Measurements from ENCODE around the gene KLHL34. TPM values are rescaled to one million over a fixed set of nuclear protein-coding genes. Genes with fewer than 3 reads are reported as not detected.

Gene KLHL34
- total RNA-seq, 1 donor from 2014 or later: not detected

- Histone ChIP-seq H3K27ac (no peak overlapping the region), H3K4me3 (no peak overlapping the region), H3K27me3 (ENCODE audit: low read depth) (no peaks in the 10 kb centered on the region), H3K36me3 (no peaks in the 10 kb centered on the region), H3K9me3 (no peaks in the 10 kb centered on the region), H3K4me1 (no peaks in the 10 kb centered on the region)
- DNase-seq (no peak), ATAC-seq (no peak)
- intact Hi-C loops (cut with DNase I): no loop called here
- TF ChIP-seq CTCF (IDR thresholded peaks at IDR 0.05): no peak
Measured at GRCh38 chrX:21638311-21638710, 19.8 kb downstream of the KLHL34 start.

GRCh38 chrX:21632027-21632426 is 26.1 kb downstream of the KLHL34 start:
- no peak for DNase-seq
- TF ChIP-seq CTCF (IDR thresholded peaks at IDR 0.05): no peak
- H3K4me3 ChIP-seq: no peak overlapping the region
- H3K27me3 ChIP-seq (ENCODE audit: low read depth): no peaks in the 10 kb centered on the region
- no peak overlapping the region for H3K27ac ChIP-seq
- no peaks in the 10 kb centered on the region for H3K4me1 ChIP-seq
- intact Hi-C loops (cut with DNase I): no loop called here
- H3K36me3 ChIP-seq: no peaks in the 10 kb centered on the region
- H3K9me3 ChIP-seq: no peaks in the 10 kb centered on the region
- no peak for ATAC-seq

GRCh38 chrX:21623778-21624501 is 34.2 kb downstream of the KLHL34 start:
- no peak for ATAC-seq

DNA sequence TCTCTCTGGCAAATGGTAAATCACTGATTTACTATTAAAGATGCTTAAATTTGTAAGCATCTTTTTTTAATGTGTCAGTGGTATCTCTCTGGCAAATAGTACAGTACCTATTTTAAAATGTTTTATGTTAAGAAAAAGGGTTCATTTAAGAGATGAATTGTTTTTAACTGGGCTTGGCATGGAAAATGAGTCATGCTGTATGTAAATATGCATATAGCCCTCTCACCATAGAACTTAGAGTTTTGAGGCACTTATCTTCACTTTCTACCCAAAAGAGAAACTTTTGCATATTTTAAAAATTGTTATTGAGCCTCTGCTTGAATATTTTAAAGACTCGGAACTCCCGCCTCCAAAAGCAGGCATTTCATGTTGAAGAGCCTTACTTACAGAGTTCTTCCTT is 37.9 kb downstream of the KLHL34 start:
- TF ChIP-seq CTCF (IDR thresholded peaks at IDR 0.05): no peak
- no peak for ATAC-seq
- H3K4me1 ChIP-seq: no peaks in the 10 kb centered on the region

More at GRCh38 chrX:21623778-21624501, 34.2 kb downstream of the KLHL34 start:
- TF ChIP-seq CTCF (IDR thresholded peaks at IDR 0.05): no peak
- intact Hi-C loops (cut with DNase I): no loop called here
- Histone ChIP-seq H3K9me3 (no peaks in the 10 kb centered on the region), H3K27me3 (ENCODE audit: low read depth) (no peaks in the 10 kb centered on the region), H3K36me3 (no peaks in the 10 kb centered on the region), H3K4me3 (no peak overlapping the region), H3K27ac (no peak overlapping the region), H3K4me1 (no peaks in the 10 kb centered on the region)
- DNase-seq: no peak

DNA sequence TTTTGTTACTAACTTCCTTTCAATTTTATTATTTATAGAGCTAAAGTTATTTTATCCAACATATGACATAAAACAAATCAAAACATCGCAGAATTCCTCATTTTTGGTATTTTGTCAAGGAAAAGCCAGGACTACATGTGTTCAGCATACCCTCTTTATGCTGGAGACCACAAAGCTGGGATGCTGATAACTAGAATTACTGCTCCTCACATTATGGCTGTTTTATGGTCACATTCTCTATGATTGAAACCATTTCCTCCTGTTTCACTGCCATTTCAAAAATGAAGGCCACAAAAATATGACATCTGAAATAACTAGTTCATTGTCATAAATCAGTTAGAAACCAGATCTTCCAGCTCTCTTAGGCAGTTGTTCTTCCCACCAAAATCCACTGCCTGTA is 41.7 kb downstream of the KLHL34 start:
- intact Hi-C loops (cut with DNase I): no loop called here
- Histone ChIP-seq H3K27ac (no peak overlapping the region), H3K27me3 (ENCODE audit: low read depth) (no peaks in the 10 kb centered on the region), H3K4me1 (no peaks in the 10 kb centered on the region), H3K36me3 (no peaks in the 10 kb centered on the region), H3K4me3 (no peak overlapping the region), H3K9me3 (no peaks in the 10 kb centered on the region)
- DNase-seq: no peak
- ATAC-seq: no peak
- no peak for TF ChIP-seq CTCF (IDR thresholded peaks at IDR 0.05)

More for the DNA sequence above, 37.9 kb downstream of the KLHL34 start:
- no peak for DNase-seq
- H3K36me3 ChIP-seq: no peaks in the 10 kb centered on the region
- no peak overlapping the region for H3K27ac ChIP-seq
- no peaks in the 10 kb centered on the region for H3K27me3 ChIP-seq (ENCODE audit: low read depth)
- no peaks in the 10 kb centered on the region for H3K9me3 ChIP-seq
- intact Hi-C loops (cut with DNase I): no loop called here
- no peak overlapping the region for H3K4me3 ChIP-seq

Measured in lower lobe of right lung (tissue), 2 donors.